HL-60 (cell line): ENCODE results near the gene UTF1.

Experiments
- DNase-seq, 2 experiments: peaks; one replicate each; pipeline ENCODE4 v3.0.0-alpha.2; 2010 to 2020; ENCODE audit warnings: low read depth in 1 of 2, low spot score in 1 of 2
- H3K27ac ChIP-seq: fragments of 250-450 bp; sonication (Bioruptor Pico); replicated peaks from 2 replicates; pipeline ENCODE4 v1.5.1; 2020; ENCODE audit warnings: mild to moderate bottlenecking, moderate library complexity
- H3K27me3 ChIP-seq: fragments of 250-450 bp; sonication (Bioruptor Pico); 2 replicates; pipeline ENCODE4 v1.5.1; 2021; ENCODE audit warnings: mild to moderate bottlenecking, moderate library complexity; ENCODE audit not compliant: insufficient read depth, poor library complexity, severe bottlenecking
- H3K4me3 ChIP-seq: replicated peaks from 2 replicates; pipeline ENCODE4 v1.5.1; 2011; ENCODE audit warnings: mild to moderate bottlenecking, control low read depth, low read length; ENCODE audit not compliant: insufficient read depth
- GABPA ChIP-seq: IDR thresholded peaks from 2 replicates; pipeline ENCODE4 v1.6.1; 2012; ENCODE audit warnings: low read depth
- POLR2AphosphoS5 ChIP-seq: IDR thresholded peaks from 2 replicates; pipeline ENCODE4 v1.6.1; 2012; ENCODE audit warnings: low read depth
- SPI1 ChIP-seq: IDR thresholded peaks from 2 replicates; pipeline ENCODE4 v1.6.1; 2012; ENCODE audit warnings: low read depth, mild to moderate bottlenecking, borderline replicate concordance
- TF ChIP-seq, protein P1 (sequence below): IDR thresholded peaks from 2 replicates; pipeline ENCODE4 v1.6.1; 2012; ENCODE audit warnings: low read depth; ENCODE audit not compliant: insufficient replicate concordance
- TF ChIP-seq, protein P2 (sequence below): IDR thresholded peaks from one replicate; pipeline ENCODE4 v1.5.1; 2011; ENCODE audit warnings: low read length, control low read depth, inconsistent platforms; ENCODE audit not compliant: insufficient read depth

Gene UTF1

DNA sequence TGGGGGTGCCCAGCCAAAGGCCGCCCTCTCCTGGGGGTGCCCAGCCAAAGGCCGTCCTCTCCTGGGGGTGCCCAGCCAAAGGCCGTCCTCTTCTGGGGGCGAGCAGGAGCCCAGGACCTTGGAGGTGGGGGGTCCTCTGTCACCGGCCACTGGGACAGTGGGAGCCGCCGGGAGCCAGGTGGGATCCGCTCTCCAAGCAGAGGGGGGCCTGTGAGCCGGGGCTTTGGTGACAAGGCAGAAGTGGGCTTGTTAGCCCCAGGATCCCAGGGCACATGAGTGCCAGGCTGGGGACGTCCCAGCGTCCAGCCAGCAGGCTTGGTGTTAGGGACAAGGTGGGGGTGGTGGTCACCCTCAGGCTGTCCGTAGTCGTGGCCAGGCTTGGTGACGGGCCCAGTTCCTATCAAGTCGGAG, 29.4 kb upstream of the UTF1 start:
- Histone ChIP-seq H3K27me3 (peaks cover 3% of the 10 kb centered on the region), H3K4me3 (no peak overlapping the region), H3K27ac (no peak overlapping the region)
- no peak for DNase-seq
- no peak for TF ChIP-seq SPI1
- TF ChIP-seq POLR2AphosphoS5: no peak
- TF ChIP-seq GABPA: no peak
- TF ChIP-seq, protein P1, sequence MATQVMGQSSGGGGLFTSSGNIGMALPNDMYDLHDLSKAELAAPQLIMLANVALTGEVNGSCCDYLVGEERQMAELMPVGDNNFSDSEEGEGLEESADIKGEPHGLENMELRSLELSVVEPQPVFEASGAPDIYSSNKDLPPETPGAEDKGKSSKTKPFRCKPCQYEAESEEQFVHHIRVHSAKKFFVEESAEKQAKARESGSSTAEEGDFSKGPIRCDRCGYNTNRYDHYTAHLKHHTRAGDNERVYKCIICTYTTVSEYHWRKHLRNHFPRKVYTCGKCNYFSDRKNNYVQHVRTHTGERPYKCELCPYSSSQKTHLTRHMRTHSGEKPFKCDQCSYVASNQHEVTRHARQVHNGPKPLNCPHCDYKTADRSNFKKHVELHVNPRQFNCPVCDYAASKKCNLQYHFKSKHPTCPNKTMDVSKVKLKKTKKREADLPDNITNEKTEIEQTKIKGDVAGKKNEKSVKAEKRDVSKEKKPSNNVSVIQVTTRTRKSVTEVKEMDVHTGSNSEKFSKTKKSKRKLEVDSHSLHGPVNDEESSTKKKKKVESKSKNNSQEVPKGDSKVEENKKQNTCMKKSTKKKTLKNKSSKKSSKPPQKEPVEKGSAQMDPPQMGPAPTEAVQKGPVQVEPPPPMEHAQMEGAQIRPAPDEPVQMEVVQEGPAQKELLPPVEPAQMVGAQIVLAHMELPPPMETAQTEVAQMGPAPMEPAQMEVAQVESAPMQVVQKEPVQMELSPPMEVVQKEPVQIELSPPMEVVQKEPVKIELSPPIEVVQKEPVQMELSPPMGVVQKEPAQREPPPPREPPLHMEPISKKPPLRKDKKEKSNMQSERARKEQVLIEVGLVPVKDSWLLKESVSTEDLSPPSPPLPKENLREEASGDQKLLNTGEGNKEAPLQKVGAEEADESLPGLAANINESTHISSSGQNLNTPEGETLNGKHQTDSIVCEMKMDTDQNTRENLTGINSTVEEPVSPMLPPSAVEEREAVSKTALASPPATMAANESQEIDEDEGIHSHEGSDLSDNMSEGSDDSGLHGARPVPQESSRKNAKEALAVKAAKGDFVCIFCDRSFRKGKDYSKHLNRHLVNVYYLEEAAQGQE: no peak
- TF ChIP-seq, protein P2, sequence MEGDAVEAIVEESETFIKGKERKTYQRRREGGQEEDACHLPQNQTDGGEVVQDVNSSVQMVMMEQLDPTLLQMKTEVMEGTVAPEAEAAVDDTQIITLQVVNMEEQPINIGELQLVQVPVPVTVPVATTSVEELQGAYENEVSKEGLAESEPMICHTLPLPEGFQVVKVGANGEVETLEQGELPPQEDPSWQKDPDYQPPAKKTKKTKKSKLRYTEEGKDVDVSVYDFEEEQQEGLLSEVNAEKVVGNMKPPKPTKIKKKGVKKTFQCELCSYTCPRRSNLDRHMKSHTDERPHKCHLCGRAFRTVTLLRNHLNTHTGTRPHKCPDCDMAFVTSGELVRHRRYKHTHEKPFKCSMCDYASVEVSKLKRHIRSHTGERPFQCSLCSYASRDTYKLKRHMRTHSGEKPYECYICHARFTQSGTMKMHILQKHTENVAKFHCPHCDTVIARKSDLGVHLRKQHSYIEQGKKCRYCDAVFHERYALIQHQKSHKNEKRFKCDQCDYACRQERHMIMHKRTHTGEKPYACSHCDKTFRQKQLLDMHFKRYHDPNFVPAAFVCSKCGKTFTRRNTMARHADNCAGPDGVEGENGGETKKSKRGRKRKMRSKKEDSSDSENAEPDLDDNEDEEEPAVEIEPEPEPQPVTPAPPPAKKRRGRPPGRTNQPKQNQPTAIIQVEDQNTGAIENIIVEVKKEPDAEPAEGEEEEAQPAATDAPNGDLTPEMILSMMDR: no peak

DNA sequence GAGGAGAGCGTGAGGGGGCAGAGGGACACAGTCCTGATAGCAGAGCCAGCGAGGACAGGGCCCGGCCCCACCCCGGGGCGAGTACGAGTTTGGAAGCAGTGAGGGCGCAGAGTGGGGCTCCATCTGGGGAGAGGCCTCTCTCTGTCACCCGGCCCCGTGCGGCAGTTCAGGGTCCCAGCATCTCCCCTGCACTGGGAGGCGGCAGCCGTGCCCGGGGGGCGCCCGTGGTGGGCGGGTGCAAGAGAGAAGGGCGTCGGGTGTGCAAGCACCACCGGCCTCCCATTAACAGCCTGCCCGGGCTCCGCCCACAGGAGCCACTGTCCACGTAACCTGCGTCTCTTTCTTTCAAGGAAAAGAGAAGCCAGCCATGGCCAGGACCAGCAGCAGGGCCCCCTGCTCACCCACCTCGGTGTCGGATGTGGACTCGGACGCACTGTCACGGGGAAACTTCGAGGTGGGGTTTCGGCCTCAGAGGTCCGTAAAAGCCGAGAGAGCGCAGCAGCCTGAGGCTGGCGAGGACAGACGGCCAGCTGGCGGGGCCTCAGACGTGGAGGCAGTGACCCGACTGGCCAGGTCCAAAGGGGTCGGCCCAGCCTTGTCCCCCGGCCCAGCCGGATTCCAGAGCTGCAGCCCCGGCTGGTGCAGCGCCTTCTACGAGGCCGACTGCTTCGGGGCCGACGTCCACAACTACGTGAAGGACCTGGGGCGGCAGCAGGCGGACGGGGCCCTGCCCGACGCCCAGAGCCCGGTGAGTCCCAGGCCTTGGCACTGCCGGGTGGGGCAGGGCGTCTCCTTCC, 28.7 kb upstream of the UTF1 start:
- H3K27ac ChIP-seq: no peak overlapping the region
- H3K27me3 ChIP-seq: peaks cover 3% of the 10 kb centered on the region
- TF ChIP-seq, protein P2: no peak
- TF ChIP-seq SPI1 (no peak), GABPA (no peak), POLR2AphosphoS5 (no peak)
- TF ChIP-seq, protein P1: no peak
- no peak for DNase-seq
- no peak overlapping the region for H3K4me3 ChIP-seq

DNA sequence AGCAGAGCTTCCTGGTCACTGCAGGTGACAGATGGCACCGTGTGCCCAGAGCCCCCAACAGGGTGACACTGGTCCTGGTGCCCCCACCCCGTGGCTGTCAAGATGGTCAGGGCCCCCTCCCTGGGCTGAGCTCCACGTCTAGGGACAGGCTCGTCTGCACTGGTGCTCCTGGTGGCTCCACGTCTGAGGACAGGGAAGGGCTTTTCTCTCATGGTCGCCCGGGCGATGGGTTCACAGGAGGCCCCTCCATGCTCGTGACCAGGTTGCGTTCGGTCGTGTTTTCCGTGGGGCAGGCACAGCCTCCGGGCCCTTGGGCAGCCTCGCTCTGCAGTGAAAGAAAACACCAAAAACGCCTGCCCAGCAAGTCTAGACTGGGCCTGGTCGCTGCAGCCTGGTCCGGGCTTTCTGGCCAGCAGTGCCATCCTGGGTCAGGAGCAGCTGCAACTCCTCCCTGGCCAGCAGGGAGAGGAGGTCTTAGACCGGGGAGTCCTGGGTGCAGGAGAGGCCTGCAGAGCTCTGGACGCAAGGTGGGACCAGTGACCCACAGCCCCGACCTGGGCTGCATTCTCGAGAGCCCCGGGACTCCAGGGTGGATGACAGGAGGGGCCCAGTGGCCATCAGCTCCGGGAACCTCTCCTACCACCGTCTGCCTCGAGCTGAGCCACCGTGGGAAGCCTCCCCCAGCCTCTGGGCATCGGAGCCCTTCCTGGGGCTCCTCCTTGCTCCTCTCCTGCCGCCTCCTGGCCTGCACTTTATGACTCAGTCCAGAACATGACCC, 27.9 kb upstream of the UTF1 start:
- DNase-seq: no peak
- Histone ChIP-seq H3K27me3 (peaks cover under 1% of the 10 kb centered on the region), H3K27ac (no peak overlapping the region), H3K4me3 (no peak overlapping the region)
- TF ChIP-seq, protein P2: no peak
- no peak for TF ChIP-seq GABPA
- TF ChIP-seq, protein P1: no peak
- TF ChIP-seq SPI1: no peak
- TF ChIP-seq POLR2AphosphoS5: no peak
